Measurements from ENCODE around the gene SLAMF6.
"Not testable (repeated sequence)": the region's sequence is repeated elsewhere in the genome, so short reads cannot be mapped to it uniquely, and the experiment has no call there.

SLAMF6 gene

GRCh38 chr1:160534823-160535605 is 12.0 kb upstream of the SLAMF6 start:
- H3K9ac ChIP-seq (ENCODE audit: low read depth, low read length): no peak overlapping the region

GRCh38 chr1:160532557-160532813 is 9.4 kb upstream of the SLAMF6 start:
- H3K4me2 ChIP-seq (ENCODE audit: insufficient read depth, low read length); H3K9ac ChIP-seq (ENCODE audit: low read depth, low read length); H3K79me2 ChIP-seq (ENCODE audit: insufficient read depth, low read length); DNase-seq; H3K27ac ChIP-seq (ENCODE audit: low read length); H3K36me3 ChIP-seq (ENCODE audit: insufficient read depth, low read length); H3K4me1 ChIP-seq (ENCODE audit: insufficient read depth, low read length); H3K4me3 ChIP-seq (ENCODE audit: low read depth in 1 of 2, low read length in 2 of 2); ATAC-seq (ENCODE audit: insufficient read depth, low read depth); H2AFZ ChIP-seq (ENCODE audit: low read depth, low read length); H4K20me1 ChIP-seq (ENCODE audit: insufficient read depth, low read length); H3K27me3 ChIP-seq (ENCODE audit: insufficient read depth, low read length, poor library complexity): not testable (repeated sequence)
- H3K9me3 ChIP-seq (ENCODE audit: insufficient read depth, low read length, severe bottlenecking): peaks cover 27% of the 10 kb centered on the region

More at GRCh38 chr1:160534823-160535605, 12.0 kb upstream of the SLAMF6 start:
- no peaks in the 10 kb centered on the region for H3K27me3 ChIP-seq (ENCODE audit: insufficient read depth, low read length, poor library complexity)
- DNase-seq (no peak), ATAC-seq (ENCODE audit: insufficient read depth, low read depth) (no peak)
- H3K4me3 ChIP-seq (ENCODE audit: low read depth in 1 of 2, low read length in 2 of 2): no peak overlapping the region
- no peaks in the 10 kb centered on the region for H3K79me2 ChIP-seq (ENCODE audit: insufficient read depth, low read length)
- 0 out of 2 replicates have a peak, but pooled peaks cover 3% of the 10 kb centered on the region for H3K36me3 ChIP-seq (ENCODE audit: insufficient read depth, low read length)
- no peak overlapping the region for H3K4me2 ChIP-seq (ENCODE audit: insufficient read depth, low read length)
- TF ChIP-seq CTCF (IDR thresholded peaks at IDR 0.05; ENCODE audit: borderline replicate concordance, extremely low read depth, low read length, poor library complexity, severe bottlenecking): no peak
- TF ChIP-seq EZH2 (IDR thresholded peaks at IDR 0.05; ENCODE audit: borderline replicate concordance, low read depth, low read length, severe bottlenecking): no peak
- peaks cover 17% of the 10 kb centered on the region for H3K4me1 ChIP-seq (ENCODE audit: insufficient read depth, low read length)
- H4K20me1 ChIP-seq (ENCODE audit: insufficient read depth, low read length): no peaks in the 10 kb centered on the region
- no peak overlapping the region for H3K27ac ChIP-seq (ENCODE audit: low read length)
- H2AFZ ChIP-seq (ENCODE audit: low read depth, low read length): no peak overlapping the region
- H3K9me3 ChIP-seq (ENCODE audit: insufficient read depth, low read length, severe bottlenecking): peaks cover 27% of the 10 kb centered on the region

GRCh38 chr1:160531809-160532556 is 8.9 kb upstream of the SLAMF6 start:
- H3K27ac ChIP-seq (ENCODE audit: low read length); H3K4me2 ChIP-seq (ENCODE audit: insufficient read depth, low read length); H3K9ac ChIP-seq (ENCODE audit: low read depth, low read length); H3K36me3 ChIP-seq (ENCODE audit: insufficient read depth, low read length); H3K27me3 ChIP-seq (ENCODE audit: insufficient read depth, low read length, poor library complexity); H3K4me1 ChIP-seq (ENCODE audit: insufficient read depth, low read length); H4K20me1 ChIP-seq (ENCODE audit: insufficient read depth, low read length); DNase-seq; H3K4me3 ChIP-seq (ENCODE audit: low read depth in 1 of 2, low read length in 2 of 2); H3K79me2 ChIP-seq (ENCODE audit: insufficient read depth, low read length); H2AFZ ChIP-seq (ENCODE audit: low read depth, low read length); ATAC-seq (ENCODE audit: insufficient read depth, low read depth): not testable (repeated sequence)
- H3K9me3 ChIP-seq (ENCODE audit: insufficient read depth, low read length, severe bottlenecking): peaks cover 27% of the 10 kb centered on the region

- H3K9me3 ChIP-seq (ENCODE audit: insufficient read depth, low read length, severe bottlenecking): peaks cover 11% of the 10 kb centered on the region
- H3K36me3 ChIP-seq (ENCODE audit: insufficient read depth, low read length); H3K9ac ChIP-seq (ENCODE audit: low read depth, low read length); H2AFZ ChIP-seq (ENCODE audit: low read depth, low read length); H3K27me3 ChIP-seq (ENCODE audit: insufficient read depth, low read length, poor library complexity); H3K4me2 ChIP-seq (ENCODE audit: insufficient read depth, low read length); H3K4me1 ChIP-seq (ENCODE audit: insufficient read depth, low read length); H3K79me2 ChIP-seq (ENCODE audit: insufficient read depth, low read length); H3K4me3 ChIP-seq (ENCODE audit: low read depth in 1 of 2, low read length in 2 of 2); H4K20me1 ChIP-seq (ENCODE audit: insufficient read depth, low read length); H3K27ac ChIP-seq (ENCODE audit: low read length): not testable (repeated sequence)
- DNase-seq (peak; percentile 26), ATAC-seq (ENCODE audit: insufficient read depth, low read depth) (peak; percentile 56)
These were observed 6.4 kb upstream of the SLAMF6 start for GRCh38 chr1:160529401-160529952.

- DNase-seq; H3K27ac ChIP-seq (ENCODE audit: low read length); H3K27me3 ChIP-seq (ENCODE audit: insufficient read depth, low read length, poor library complexity); H3K36me3 ChIP-seq (ENCODE audit: insufficient read depth, low read length); H3K79me2 ChIP-seq (ENCODE audit: insufficient read depth, low read length); H3K9ac ChIP-seq (ENCODE audit: low read depth, low read length); H2AFZ ChIP-seq (ENCODE audit: low read depth, low read length); H4K20me1 ChIP-seq (ENCODE audit: insufficient read depth, low read length); ATAC-seq (ENCODE audit: insufficient read depth, low read depth); H3K9me3 ChIP-seq (ENCODE audit: insufficient read depth, low read length, severe bottlenecking); H3K4me3 ChIP-seq (ENCODE audit: low read depth in 1 of 2, low read length in 2 of 2); H3K4me2 ChIP-seq (ENCODE audit: insufficient read depth, low read length): not testable (repeated sequence)
- peaks cover 25% of the 10 kb centered on the region for H3K4me1 ChIP-seq (ENCODE audit: insufficient read depth, low read length)
These were observed 734 bp upstream of the SLAMF6 start for GRCh38 chr1:160523789-160524188.
